Measurements from ENCODE around the gene ARID3A. TPM values are rescaled to one million over a fixed set of nuclear protein-coding genes. Genes with fewer than 3 reads are reported as not detected.

Gene ARID3A
- total and polyA plus RNA-seq, 2 of the 4 experiments (the other 2 are of a cell fraction): 16.0 to 23.1 TPM

DNA sequence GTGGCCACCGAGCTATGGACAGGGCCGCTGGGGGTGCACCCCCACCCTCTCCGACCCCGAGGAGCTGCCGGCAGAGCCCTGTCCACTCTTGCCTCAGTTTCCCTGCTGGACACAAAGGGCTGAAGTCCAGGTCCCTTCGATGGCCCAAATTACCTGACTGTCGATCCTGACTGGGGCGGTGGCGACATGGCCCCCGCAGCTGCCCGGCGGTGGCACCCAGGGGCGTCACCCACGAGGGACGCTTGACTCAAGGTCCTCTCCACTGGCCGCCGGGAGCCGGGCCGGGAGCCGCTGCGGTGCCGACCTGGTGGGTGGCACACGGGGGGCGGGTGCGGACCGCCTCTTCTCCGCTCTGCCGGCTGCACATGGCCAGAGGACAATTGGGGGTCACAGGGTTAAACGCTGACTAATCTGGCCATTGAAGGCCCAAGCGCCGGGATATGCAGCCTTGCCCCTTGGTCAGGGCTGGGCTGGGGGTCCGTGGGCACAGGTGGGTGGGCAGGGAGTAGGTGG, 16.4 kb downstream of the ARID3A start:
- H3K9me1 ChIP-seq (ENCODE audit: insufficient read depth, low read length): peaks cover 15% of the 10 kb centered on the region
- no TSS peak for BruUV-seq (replicated peaks)

More for the DNA sequence above, 16.4 kb downstream of the ARID3A start:
- Histone ChIP-seq H3K27ac (ENCODE audit: insufficient read depth, low read length) (no peak overlapping the region), H3K18ac (ENCODE audit: low read depth, low read length) (no peak overlapping the region), H2AFZ (replicated peaks; ENCODE audit: low read length, poor library complexity) (no peak overlapping the region), H3K4me3 (ENCODE audit: insufficient read depth, low read depth, low read length) (no peak overlapping the region), H4K8ac (ENCODE audit: low read depth in 2 of 2, low read length in 2 of 2) (no peak overlapping the region), H3K36me3 (ENCODE audit: control insufficient read depth, insufficient read depth, low read length) (peaks cover 47% of the 10 kb centered on the region), H3K4me1 (ENCODE audit: control insufficient read depth, insufficient read depth, low read length) (peaks cover 9% of the 10 kb centered on the region; the same call in 1 of the 2 replicates), H3K4me2 (ENCODE audit: low read depth, low read length) (no peak overlapping the region), H2BK20ac (ENCODE audit: low read depth, low read length) (no peak overlapping the region), H4K5ac (ENCODE audit: low read depth, low read length) (no peak overlapping the region), H2BK15ac (ENCODE audit: low read depth, low read length) (no peak overlapping the region), H2BK5ac (ENCODE audit: low read depth, low read length, poor library complexity, severe bottlenecking) (no peak overlapping the region), H3K56ac (ENCODE audit: extremely low read depth, insufficient read depth, low read length) (no peak overlapping the region), H3K14ac (replicated peaks; ENCODE audit: low read depth, low read length) (no peak overlapping the region), H2BK120ac (ENCODE audit: low read depth, low read length) (no peak overlapping the region), H3K23ac (ENCODE audit: low read depth, low read length) (no peak overlapping the region), H2AK5ac (ENCODE audit: low read depth, low read length) (no peak overlapping the region), H3K79me1 (ENCODE audit: low read depth in 1 of 2, low read length in 2 of 2) (peaks cover 17 to 79% of the 10 kb centered on the region in 2 experiments), H3K9me3 (ENCODE audit: control insufficient read depth, insufficient read depth, low read length) (no peaks in the 10 kb centered on the region), H3K9ac (ENCODE audit: low read depth, low read length) (no peak overlapping the region), H2AK9ac (replicated peaks; ENCODE audit: low read depth, low read length, poor library complexity) (peak overlapping the region; percentile 65), H3K4ac (ENCODE audit: low read depth, low read length) (no peak overlapping the region), H3K27me3 (ENCODE audit: control insufficient read depth, insufficient read depth, low read length) (no peaks in the 10 kb centered on the region), H4K20me1 (ENCODE audit: insufficient read depth, low read length) (peaks cover 91% of the 10 kb centered on the region), H4K91ac (ENCODE audit: insufficient read depth, low read depth, low read length) (no peak overlapping the region)
- in situ Hi-C loops (cut with MboI; ENCODE audit: low sequenced_read_pairs): no loop called here
- ATAC-seq (ENCODE audit: low read depth) (no peak), DNase-seq (no peak)
- dilution Hi-C loops (cut with HindIII; ENCODE audit: low sequenced_read_pairs, unreplicated experiment): no loop called here
- whole genome bisulfite sequencing, 2 experiments (ENCODE audit: extremely low coverage in 2 of 2, insufficient read length in 1 of 2): 92% methylated on average over 12 of the region's 32 CpGs; no CpG with 5 or more reads in 1 of the 2 experiments
- ChIA-PET CTCF (no interaction called here), POLR2A (ENCODE audit: unreplicated experiment) (no interaction called here)
- intact Hi-C loops (cut with micrococcal nuclease): no loop called here
- TF ChIP-seq POLR2A (IDR thresholded peaks at IDR 0.05; ENCODE audit: low read depth, low read length) (no peak), CHD1 (IDR thresholded peaks at IDR 0.05; ENCODE audit: low read depth, low read length) (no peak), NFE2L2 (IDR thresholded peaks at IDR 0.05; ENCODE audit: low read depth, low read length) (no peak), MAZ (IDR thresholded peaks at IDR 0.05; ENCODE audit: borderline replicate concordance, low read depth, low read length) (no peak), RFX5 (IDR thresholded peaks at IDR 0.05; ENCODE audit: low read depth, low read length) (no peak), FOS (IDR thresholded peaks at IDR 0.05; ENCODE audit: low read depth, low read length) (no peak), RAD21 (IDR thresholded peaks at IDR 0.05; ENCODE audit: low read length) (no peak), MAFK (IDR thresholded peaks at IDR 0.05; ENCODE audit: low read depth, low read length) (no peak), RCOR1 (IDR thresholded peaks at IDR 0.05; ENCODE audit: insufficient replicate concordance, low read length) (no peak)
- TF ChIP-seq, protein P1, sequence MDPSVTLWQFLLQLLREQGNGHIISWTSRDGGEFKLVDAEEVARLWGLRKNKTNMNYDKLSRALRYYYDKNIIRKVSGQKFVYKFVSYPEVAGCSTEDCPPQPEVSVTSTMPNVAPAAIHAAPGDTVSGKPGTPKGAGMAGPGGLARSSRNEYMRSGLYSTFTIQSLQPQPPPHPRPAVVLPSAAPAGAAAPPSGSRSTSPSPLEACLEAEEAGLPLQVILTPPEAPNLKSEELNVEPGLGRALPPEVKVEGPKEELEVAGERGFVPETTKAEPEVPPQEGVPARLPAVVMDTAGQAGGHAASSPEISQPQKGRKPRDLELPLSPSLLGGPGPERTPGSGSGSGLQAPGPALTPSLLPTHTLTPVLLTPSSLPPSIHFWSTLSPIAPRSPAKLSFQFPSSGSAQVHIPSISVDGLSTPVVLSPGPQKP (IDR thresholded peaks at IDR 0.05; ENCODE audit: borderline replicate concordance, low read depth, low read length): no peak
- TF ChIP-seq, protein P2, sequence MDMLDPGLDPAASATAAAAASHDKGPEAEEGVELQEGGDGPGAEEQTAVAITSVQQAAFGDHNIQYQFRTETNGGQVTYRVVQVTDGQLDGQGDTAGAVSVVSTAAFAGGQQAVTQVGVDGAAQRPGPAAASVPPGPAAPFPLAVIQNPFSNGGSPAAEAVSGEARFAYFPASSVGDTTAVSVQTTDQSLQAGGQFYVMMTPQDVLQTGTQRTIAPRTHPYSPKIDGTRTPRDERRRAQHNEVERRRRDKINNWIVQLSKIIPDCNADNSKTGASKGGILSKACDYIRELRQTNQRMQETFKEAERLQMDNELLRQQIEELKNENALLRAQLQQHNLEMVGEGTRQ (IDR thresholded peaks at IDR 0.05; ENCODE audit: low read depth, low read length): no peak

All from IMR-90 (cell line).